H7 (cell line): ENCODE results near the gene ACE. TPM values are rescaled to one million over a fixed set of nuclear protein-coding genes. Genes with fewer than 3 reads are reported as not detected.

Source experiments
- DNase-seq: peaks from one replicate; pipeline ENCODE4 v3.0.0; 2012
- H3K27me3 ChIP-seq: 2 replicates; pipeline ENCODE4 v1.6.0; 2011; ENCODE audit warnings: mild to moderate bottlenecking, low read length; ENCODE audit not compliant: control insufficient read depth, insufficient read depth
- H3K36me3 ChIP-seq: replicated peaks from 2 replicates; pipeline ENCODE4 v1.5.1; 2011; ENCODE audit warnings: low read length; ENCODE audit not compliant: control insufficient read depth, insufficient read depth
- H3K4me3 ChIP-seq: 2 replicates; pipeline ENCODE4 v1.5.1; 2011; ENCODE audit warnings: low read depth, mild to moderate bottlenecking, control low read depth, low read length, moderate library complexity; ENCODE audit not compliant: insufficient read depth
- total RNA-seq: library from RNA; depleted of rRNA; stranded (reverse); fragments of >200 nt; shearing (Covaris generic); gene quantifications from 2 replicates; pipeline ENCODE4 v1.2.3, GENCODE V29; 2014

ACE gene
- total RNA-seq, 1 experiment from 2014 or later: 4.6 TPM

- DNase-seq: no peak
- H3K27me3 ChIP-seq: peaks cover 2% of the 10 kb centered on the region; the same call in 1 of the 2 replicates
Observed at GRCh38 chr17:63498626-63499195, 21.9 kb downstream of the ACE start.

DNA sequence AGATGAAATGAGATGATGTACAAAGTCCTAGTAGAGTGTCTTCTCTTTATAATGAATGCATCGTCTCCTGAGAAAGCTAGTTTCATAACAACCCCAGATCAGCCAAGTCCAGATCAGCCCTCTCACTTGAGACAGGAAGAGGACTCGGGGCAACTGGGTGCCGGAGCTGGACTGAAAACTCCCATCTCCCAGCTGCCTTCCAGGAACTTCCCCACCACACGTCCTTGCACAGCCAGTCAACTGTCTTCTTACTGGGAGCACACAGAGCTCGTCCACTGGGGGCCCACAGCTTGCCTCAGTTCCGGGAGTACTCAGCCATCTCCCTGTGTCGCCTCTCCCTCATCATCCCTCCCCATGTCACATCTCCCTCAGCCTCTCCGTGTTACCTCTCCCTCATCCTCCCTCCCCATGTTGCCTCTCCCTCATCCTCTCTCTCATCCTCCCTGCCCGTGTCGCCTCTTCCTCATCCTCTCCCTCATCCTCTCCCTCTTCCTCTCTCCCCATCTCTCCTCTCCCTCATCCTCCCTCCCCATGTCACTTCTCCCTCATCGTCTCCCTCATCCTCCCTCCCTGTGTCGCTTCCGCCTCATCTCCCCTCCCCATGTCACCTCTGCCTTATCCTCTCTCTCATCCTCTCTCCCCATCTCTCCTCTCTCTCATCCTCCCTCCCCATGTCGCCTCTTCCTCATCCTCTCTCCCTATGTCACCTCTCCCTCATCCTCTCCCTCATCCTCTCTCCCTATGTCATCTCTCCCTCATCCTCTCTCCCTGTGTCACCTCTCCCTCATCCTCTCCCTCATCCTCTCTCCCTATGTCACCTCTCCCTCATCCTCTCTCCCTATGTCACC lies 23.9 kb downstream of the ACE start:
- H3K27me3 ChIP-seq: peaks cover 2% of the 10 kb centered on the region; the same call in 1 of the 2 replicates
- DNase-seq: no peak
- no peaks in the 10 kb centered on the region for H3K36me3 ChIP-seq
- no peak overlapping the region for H3K4me3 ChIP-seq

More at GRCh38 chr17:63498626-63499195, 21.9 kb downstream of the ACE start:
- no peak overlapping the region for H3K4me3 ChIP-seq
- H3K36me3 ChIP-seq: no peaks in the 10 kb centered on the region

DNA sequence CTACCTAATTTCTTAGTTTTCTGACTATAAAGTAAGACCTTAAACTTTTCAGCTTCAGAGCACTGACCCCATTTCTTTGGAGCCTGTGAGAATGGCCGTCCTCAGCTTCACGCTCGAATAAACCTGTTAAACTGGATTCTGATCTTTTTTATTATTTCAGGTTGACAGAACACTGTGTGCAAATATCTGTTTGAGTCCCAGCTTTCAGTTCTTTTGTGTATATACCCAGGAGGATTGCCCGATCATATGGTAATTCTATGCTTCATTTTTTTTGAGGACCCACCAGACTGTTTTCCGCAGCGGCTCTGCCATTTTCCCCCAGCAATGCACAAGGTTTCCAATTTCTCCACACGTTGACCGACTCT lies 26.5 kb downstream of the ACE start:
- no peaks in the 10 kb centered on the region for H3K36me3 ChIP-seq
- DNase-seq: no peak
- H3K27me3 ChIP-seq: peaks cover 2% of the 10 kb centered on the region; the same call in 1 of the 2 replicates
- H3K4me3 ChIP-seq: no peak overlapping the region

DNA sequence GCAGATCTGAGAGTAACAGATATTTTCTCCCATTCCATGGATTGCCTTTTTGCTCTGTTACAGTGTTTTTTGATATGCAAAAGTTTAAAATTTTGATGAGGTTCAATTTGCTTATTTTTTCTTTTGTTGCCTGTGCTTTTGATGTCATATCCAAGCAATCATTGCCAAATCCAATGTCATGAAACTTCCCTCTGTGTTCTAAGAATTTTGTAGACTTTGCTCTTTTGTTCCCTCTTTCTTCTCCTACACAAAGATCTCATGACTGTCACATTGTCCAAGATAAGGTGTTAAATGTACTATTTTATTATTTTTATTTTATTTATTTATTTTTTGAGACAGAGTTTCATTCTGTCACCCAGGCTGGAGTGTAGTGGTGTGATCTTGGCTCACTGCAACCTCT lies 27.4 kb downstream of the ACE start:
- no peak overlapping the region for H3K4me3 ChIP-seq
- H3K36me3 ChIP-seq: no peaks in the 10 kb centered on the region
- no peak for DNase-seq

DNA sequence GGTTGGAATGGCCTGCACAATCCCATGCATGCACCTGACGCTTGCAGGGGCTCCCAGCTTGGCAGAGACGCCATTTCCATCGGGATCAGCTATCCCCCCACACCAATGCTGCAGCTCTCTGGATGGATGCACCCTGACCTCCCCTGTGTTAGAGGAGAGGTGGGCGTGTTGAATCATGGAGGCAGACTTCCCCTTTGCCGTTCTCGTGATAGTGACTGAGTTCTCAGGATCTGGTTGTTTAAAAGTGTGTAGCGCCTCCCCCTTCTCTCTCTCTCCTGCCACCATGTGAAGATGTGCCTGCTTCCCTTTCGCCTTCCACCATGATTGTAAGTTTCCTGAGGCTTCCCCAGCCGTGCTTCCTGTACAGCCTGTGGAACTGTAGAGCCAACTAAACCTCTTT lies 28.5 kb downstream of the ACE start:
- no peak for DNase-seq
- no peaks in the 10 kb centered on the region for H3K36me3 ChIP-seq

More for the DNA sequence above, 27.4 kb downstream of the ACE start:
- H3K27me3 ChIP-seq: peaks cover 2% of the 10 kb centered on the region; the same call in 1 of the 2 replicates

DNA sequence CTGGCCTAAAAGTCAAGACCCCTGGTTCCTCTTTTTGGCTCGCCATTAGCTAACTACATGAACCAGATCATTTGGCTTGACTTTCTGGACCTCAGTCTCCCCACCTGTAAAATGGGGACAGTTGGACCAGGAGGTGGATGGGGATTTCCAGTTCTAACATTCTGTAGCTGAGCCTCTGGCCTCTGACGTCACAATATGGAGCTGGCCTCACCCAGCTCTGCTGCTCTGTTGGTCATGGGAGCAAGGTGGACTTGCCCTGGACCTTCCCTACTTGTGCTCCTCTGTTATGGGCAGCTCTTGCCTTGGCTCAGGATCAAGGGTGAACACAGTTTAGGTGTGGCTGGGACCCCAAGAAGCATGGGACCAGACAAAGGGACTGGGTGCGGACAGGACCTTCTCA lies 29.8 kb downstream of the ACE start:
- no peaks in the 10 kb centered on the region for H3K36me3 ChIP-seq
- DNase-seq: no peak
- no peaks in the 10 kb centered on the region for H3K27me3 ChIP-seq
- no peak overlapping the region for H3K4me3 ChIP-seq

More for the DNA sequence above, 28.5 kb downstream of the ACE start:
- Histone ChIP-seq H3K27me3 (peaks cover 2% of the 10 kb centered on the region; the same call in 1 of the 2 replicates), H3K4me3 (no peak overlapping the region)

- no peak for DNase-seq
- H3K36me3 ChIP-seq: no peaks in the 10 kb centered on the region
- H3K4me3 ChIP-seq: no peak overlapping the region
- H3K27me3 ChIP-seq: no peaks in the 10 kb centered on the region
Observed at GRCh38 chr17:63511331-63511730, 34.5 kb downstream of the ACE start.

DNA sequence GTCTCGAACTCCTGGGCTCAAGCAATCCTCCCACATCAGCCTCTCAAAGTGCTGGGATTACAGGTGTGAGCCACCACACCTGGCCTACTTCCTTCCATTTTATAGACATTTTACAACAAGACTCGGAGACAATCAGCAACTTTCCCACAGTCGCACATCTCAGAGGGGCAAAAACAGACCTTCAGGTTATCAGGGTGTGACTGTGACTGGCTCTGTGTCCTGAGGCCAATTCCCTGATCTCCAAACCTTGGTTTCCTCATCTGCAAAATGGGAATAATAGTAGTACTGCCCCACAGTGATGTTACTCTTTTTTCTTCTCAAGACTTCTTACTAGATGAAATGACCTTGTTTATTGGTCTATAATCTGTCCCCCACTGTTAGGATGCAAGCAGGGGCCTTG lies 35.5 kb downstream of the ACE start:
- H3K27me3 ChIP-seq: no peaks in the 10 kb centered on the region
- H3K36me3 ChIP-seq: no peaks in the 10 kb centered on the region
- DNase-seq: no peak
- H3K4me3 ChIP-seq: no peak overlapping the region

- no peaks in the 10 kb centered on the region for H3K27me3 ChIP-seq
- no peak for DNase-seq
- H3K36me3 ChIP-seq: no peaks in the 10 kb centered on the region
- H3K4me3 ChIP-seq: no peak overlapping the region
Observed at GRCh38 chr17:63512896-63513644, 36.2 kb downstream of the ACE start.

DNA sequence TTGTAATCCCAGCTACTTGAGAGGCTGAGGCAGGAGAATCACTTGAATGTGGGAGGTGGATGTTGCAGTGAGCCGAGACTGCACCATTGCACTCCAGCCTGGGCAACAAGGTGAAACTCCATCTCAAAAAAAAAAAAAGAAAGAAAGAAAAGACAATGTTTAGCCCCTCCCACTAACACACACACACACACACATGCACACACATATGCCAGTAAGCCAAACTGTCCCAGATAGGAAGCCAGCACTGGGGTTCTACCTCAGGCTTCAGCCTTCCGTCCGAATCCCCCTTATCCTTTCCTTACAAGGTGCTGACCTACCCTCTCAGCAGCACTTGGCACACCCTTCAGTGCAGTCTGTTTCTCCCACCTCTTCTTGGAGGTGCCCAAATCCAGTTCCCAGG lies 37.6 kb downstream of the ACE start:
- DNase-seq: no peak
- H3K36me3 ChIP-seq: no peaks in the 10 kb centered on the region
- no peaks in the 10 kb centered on the region for H3K27me3 ChIP-seq
- H3K4me3 ChIP-seq: no peak overlapping the region

DNA sequence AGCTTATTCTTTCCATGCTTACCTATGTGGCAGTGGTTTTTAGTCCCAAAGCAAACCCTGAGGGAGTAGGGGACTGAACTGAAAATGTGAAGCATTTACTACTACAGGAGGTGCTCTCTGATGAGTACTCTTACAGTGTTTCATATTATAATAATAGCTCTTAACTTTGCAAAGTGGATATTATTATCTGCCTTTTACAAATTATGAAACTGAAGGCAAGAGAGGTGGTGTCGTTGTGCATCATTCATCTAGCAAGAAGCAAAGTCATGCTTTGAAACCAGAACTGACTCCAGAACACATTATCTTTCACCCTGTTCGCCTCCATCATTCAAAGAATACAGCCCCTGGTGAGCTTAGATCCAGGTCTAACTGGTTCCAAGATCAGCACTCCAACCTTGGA lies 38.1 kb downstream of the ACE start:
- no peak for DNase-seq
- Histone ChIP-seq H3K4me3 (no peak overlapping the region), H3K27me3 (no peaks in the 10 kb centered on the region), H3K36me3 (no peaks in the 10 kb centered on the region)

DNA sequence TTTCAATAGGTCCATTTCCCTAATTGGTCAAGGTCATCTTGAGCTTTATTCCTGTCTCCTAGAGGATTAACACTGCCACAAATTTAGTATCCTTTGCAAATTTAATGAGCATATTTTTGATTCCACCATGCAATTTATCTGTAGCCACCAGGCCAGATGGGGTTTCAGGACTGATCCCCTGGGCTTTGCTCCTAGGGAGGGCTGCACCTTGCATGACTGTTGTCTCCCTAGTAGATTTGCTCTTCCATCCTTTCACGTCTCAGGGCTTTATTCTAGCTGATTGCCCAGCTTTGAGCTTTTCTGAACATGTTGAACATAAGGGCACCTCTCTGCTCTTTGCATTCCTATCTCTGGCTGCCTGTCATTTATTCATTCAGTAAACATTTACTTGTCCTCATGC lies 38.6 kb downstream of the ACE start:
- no peaks in the 10 kb centered on the region for H3K27me3 ChIP-seq

GRCh38 chr17:63516910-63517824 lies 40.3 kb downstream of the ACE start:
- no peaks in the 10 kb centered on the region for H3K36me3 ChIP-seq
- H3K4me3 ChIP-seq: no peak overlapping the region
- DNase-seq: no peak
- H3K27me3 ChIP-seq: no peaks in the 10 kb centered on the region

More for the DNA sequence above, 38.6 kb downstream of the ACE start:
- no peak overlapping the region for H3K4me3 ChIP-seq
- no peak for DNase-seq
- H3K36me3 ChIP-seq: no peaks in the 10 kb centered on the region
